Fibroblast of the aortic adventitia (primary cell): ENCODE data around the gene DHRS3. TPM values are rescaled to one million over a fixed set of nuclear protein-coding genes. Genes with fewer than 3 reads are reported as not detected.
A peak's percentile ranks its signal among the peaks of the same experiment; 100 is the strongest.
"Not testable (repeated sequence)": the region's sequence is repeated elsewhere in the genome, so short reads cannot be mapped to it uniquely, and the experiment has no call there.

Experiments used
- DNase-seq: peaks from one replicate; pipeline ENCODE4 v3.0.0-alpha.2; 2010; ENCODE audit warnings: low read depth
- H3K4me3 ChIP-seq: 2 replicates; pipeline ENCODE4 v1.5.1; 2011; ENCODE audit warnings: low read depth, mild to moderate bottlenecking, control low read depth, low read length, moderate library complexity
- CTCF ChIP-seq: IDR thresholded peaks from 2 replicates; pipeline ENCODE4 v1.5.1; 2011; ENCODE audit warnings: mild to moderate bottlenecking, low read length, control low read depth, inconsistent platforms; ENCODE audit not compliant: insufficient read depth
- total RNA-seq: library from RNA; depleted of rRNA; stranded (reverse); fragments of >200 nt; gene quantifications from 2 replicates; pipeline ENCODE4 v1.2.3, GENCODE V29; 2012; ENCODE audit warnings: low replicate concordance

The DHRS3 gene
- total RNA-seq: 64.4 and 114 TPM in 2 replicates

GRCh38 chr1:12617901-12618660 is at the start of gene DHRS3:
Gene DHRS3 (minus strand): TSS chr1:12618210. CDS start chr1:12617348, 862 bp downstream.
- peak within 1 kb of the TSS; percentile 92 for H3K4me3 ChIP-seq
- TF ChIP-seq CTCF: no peak
- peak; percentile 91 for DNase-seq

GRCh38 chr1:12666141-12666735 is 48.2 kb upstream of the DHRS3 start:
- DNase-seq: no peak
- no peak for TF ChIP-seq CTCF
- no peak overlapping the region for H3K4me3 ChIP-seq

- no peak for TF ChIP-seq CTCF
- no peak for DNase-seq
- no peak overlapping the region for H3K4me3 ChIP-seq
These were observed 47.5 kb upstream of the DHRS3 start for GRCh38 chr1:12665511-12665910.

GRCh38 chr1:12662556-12662955 is 44.5 kb upstream of the DHRS3 start:
- TF ChIP-seq CTCF: no peak
- H3K4me3 ChIP-seq: no peak overlapping the region
- no peak for DNase-seq

- no peak for TF ChIP-seq CTCF
- H3K4me3 ChIP-seq: no peak overlapping the region
- DNase-seq: no peak
These were observed 43.7 kb upstream of the DHRS3 start for GRCh38 chr1:12661606-12662219.

- H3K4me3 ChIP-seq: no peak overlapping the region
- peak; percentile 84 for DNase-seq
- TF ChIP-seq CTCF: peak; percentile 90
These were observed 40.8 kb upstream of the DHRS3 start for GRCh38 chr1:12658531-12659453.

- H3K4me3 ChIP-seq, DNase-seq: not testable (repeated sequence)
These were observed 40.0 kb upstream of the DHRS3 start for GRCh38 chr1:12657885-12658512.
